HepG2 (cell line): ENCODE measurements around the gene KLF6. TPM values are rescaled to one million over a fixed set of nuclear protein-coding genes. Genes with fewer than 3 reads are reported as not detected.

Experiments
- BRD4 ChIP-seq: sonication (generic); formaldehyde crosslinking; IDR thresholded peaks from 2 replicates; pipeline ENCODE4 v1.4.0; 2020; ENCODE audit warnings: missing genetic modification reagents
- ESRRA ChIP-seq: sonication (generic); formaldehyde crosslinking; IDR thresholded peaks from 2 replicates; pipeline ENCODE4 v1.5.1; 2020; ENCODE audit warnings: mild to moderate bottlenecking, low read depth, missing genetic modification reagents
- FOXP1 ChIP-seq, 2 experiments: fragments of 450-650 bp in 1 of 2; IDR thresholded peaks; 2 replicates each; pipeline ENCODE4 v1.6.1; 2017 to 2018; ENCODE audit warnings: antibody characterized with exemption in 1 of 2
- KAT7 ChIP-seq: IDR thresholded peaks from 2 replicates; pipeline ENCODE4 v1.6.1; 2018; ENCODE audit warnings: borderline replicate concordance, missing compliant biosample characterization
- KLF12 ChIP-seq: sonication (generic); formaldehyde crosslinking; IDR thresholded peaks from 2 replicates; pipeline ENCODE4 v1.4.0; 2020; ENCODE audit warnings: missing genetic modification reagents, borderline replicate concordance
- NFE2 ChIP-seq: sonication (generic); formaldehyde crosslinking; IDR thresholded peaks from 2 replicates; pipeline ENCODE4 v1.4.0; 2020; ENCODE audit warnings: missing genetic modification reagents
- NR2C2 ChIP-seq: sonication (generic); formaldehyde crosslinking; IDR thresholded peaks from 2 replicates; pipeline ENCODE4 v1.4.0; 2020; ENCODE audit warnings: missing genetic modification reagents, mild to moderate bottlenecking, moderate library complexity, borderline replicate concordance
- PITX1 ChIP-seq: sonication (generic); formaldehyde crosslinking; IDR thresholded peaks from 2 replicates; pipeline ENCODE4 v1.5.1; 2020; ENCODE audit warnings: mild to moderate bottlenecking, missing genetic modification reagents
- PLRG1 ChIP-seq: fragments of 450-650 bp; conservative IDR thresholded peaks from 2 replicates; pipeline ENCODE4 v1.6.1; 2016
- RCOR2 ChIP-seq: IDR thresholded peaks from 2 replicates; pipeline ENCODE4 v1.6.1; 2016; ENCODE audit warnings: missing biosample characterization, missing genetic modification reagents
- SALL1 ChIP-seq: sonication (generic); formaldehyde crosslinking; IDR thresholded peaks from 2 replicates; pipeline ENCODE4 v1.8.0; 2022; ENCODE audit warnings: mild to moderate bottlenecking, missing genetic modification reagents
- SMARCC2 ChIP-seq: fragments of 450-650 bp; IDR thresholded peaks from 2 replicates; pipeline ENCODE4 v1.6.1; 2017; ENCODE audit warnings: antibody characterized with exemption, mild to moderate bottlenecking
- SRF ChIP-seq: IDR thresholded peaks from 2 replicates; pipeline ENCODE4 v1.6.1; 2011; ENCODE audit warnings: mild to moderate bottlenecking, low read depth, low read length, moderate library complexity
- SRY ChIP-seq: sonication (generic); formaldehyde crosslinking; IDR thresholded peaks from 2 replicates; pipeline ENCODE4 v1.8.0; 2022; ENCODE audit warnings: mild to moderate bottlenecking, missing genetic modification reagents
- TBP ChIP-seq: sonication (generic); formaldehyde crosslinking; IDR thresholded peaks from 2 replicates; pipeline ENCODE4 v1.5.0; 2020; ENCODE audit warnings: missing genetic modification reagents
- ZBTB3 ChIP-seq: sonication (generic); formaldehyde crosslinking; IDR thresholded peaks from 2 replicates; pipeline ENCODE4 v1.4.0; 2020; ENCODE audit warnings: low read depth, mild to moderate bottlenecking, moderate library complexity, missing genetic modification reagents, borderline replicate concordance
- ZKSCAN1 ChIP-seq: fragments of 150-350 bp; IDR thresholded peaks from 2 replicates; pipeline ENCODE4 v1.6.1; 2014; ENCODE audit warnings: low read length
- ZMYM3 ChIP-seq: sonication (generic); formaldehyde crosslinking; IDR thresholded peaks from 2 replicates; pipeline ENCODE4 v1.5.1; 2020; ENCODE audit warnings: mild to moderate bottlenecking, missing genetic modification reagents
- ZNF10 ChIP-seq: sonication (generic); formaldehyde crosslinking; IDR thresholded peaks from 2 replicates; pipeline ENCODE4 v1.4.0; 2020; ENCODE audit warnings: mild to moderate bottlenecking, low read depth, missing genetic modification reagents, borderline replicate concordance
- ZNF234 ChIP-seq: sonication (generic); formaldehyde crosslinking; conservative IDR thresholded peaks from 2 replicates; pipeline ENCODE4 v1.5.1; 2020; ENCODE audit warnings: mild to moderate bottlenecking, missing genetic modification reagents
- ZNF24 ChIP-seq: fragments of 450-650 bp; IDR thresholded peaks from 2 replicates; pipeline ENCODE4 v1.6.1; 2017; ENCODE audit warnings: antibody characterized with exemption, mild to moderate bottlenecking
- ZNF354B ChIP-seq: sonication (generic); formaldehyde crosslinking; IDR thresholded peaks from 2 replicates; pipeline ENCODE4 v1.8.0; 2022; ENCODE audit warnings: mild to moderate bottlenecking, missing genetic modification reagents
- ZNF451 ChIP-seq: sonication (generic); formaldehyde crosslinking; IDR thresholded peaks from 2 replicates; pipeline ENCODE4 v1.5.0; 2020; ENCODE audit warnings: mild to moderate bottlenecking, missing genetic modification reagents
- ZNF556 ChIP-seq: sonication (generic); formaldehyde crosslinking; IDR thresholded peaks from 2 replicates; pipeline ENCODE4 v1.4.0; 2020; ENCODE audit warnings: mild to moderate bottlenecking, missing genetic modification reagents, borderline replicate concordance
- ZNF562 ChIP-seq: sonication (generic); formaldehyde crosslinking; IDR thresholded peaks from 2 replicates; pipeline ENCODE4 v1.8.0; 2022; ENCODE audit warnings: missing genetic modification reagents, borderline replicate concordance
- ZNF564 ChIP-seq: sonication (generic); formaldehyde crosslinking; IDR thresholded peaks from 2 replicates; pipeline ENCODE4 v1.8.1; 2023; ENCODE audit warnings: mild to moderate bottlenecking, missing genetic modification reagents
- ZNF75D ChIP-seq: sonication (generic); formaldehyde crosslinking; IDR thresholded peaks from 2 replicates; pipeline ENCODE4 v1.8.1; 2023; ENCODE audit warnings: missing genetic modification reagents, mild to moderate bottlenecking, borderline replicate concordance
- ZNF781 ChIP-seq: sonication (generic); formaldehyde crosslinking; IDR thresholded peaks from 2 replicates; pipeline ENCODE4 v1.5.1; 2020; ENCODE audit warnings: borderline replicate concordance, mild to moderate bottlenecking, missing genetic modification reagents; ENCODE audit errors: not compliant biosample characterization
- polyA plus RNA-seq, 8 experiments: library from polyadenylated mRNA; depleted of rRNA in 3 of 8; stranded (reverse) in 7 of 8; unstranded in 1 of 8; fragments of >200 nt; fragmentation: Illumina TruSeq in 4 of 8; extraction: Trizol in 4 of 8; gene quantifications; 2 replicates each; pipeline versions ENCODE4 v1.2.1 to v1.2.3, GENCODE V29; 2011 to 2016; ENCODE audit warnings: low read depth in 4 of 8, missing spikeins in 1 of 8, mixed read lengths in 1 of 8; ENCODE audit not compliant: insufficient read depth in 1 of 8
- total RNA-seq, 5 experiments: library from RNA; depleted of rRNA; stranded (reverse); fragments of >200 nt; fragmentation: Illumina TruSeq; extraction: Trizol; gene quantifications; 2 replicates each; pipeline ENCODE4 v1.2.3, GENCODE V29; 2016; ENCODE audit warnings: low read depth in 1 of 5
- TF ChIP-seq, protein P1 (sequence below): sonication (generic); IDR thresholded peaks from 2 replicates; pipeline ENCODE4 v1.6.1; 2016; ENCODE audit warnings: low read depth, borderline replicate concordance
- TF ChIP-seq, protein P2 (sequence below): sonication (generic); formaldehyde crosslinking; conservative IDR thresholded peaks from 2 replicates; pipeline ENCODE4 v1.4.0; 2020; ENCODE audit warnings: missing genetic modification reagents

The KLF6 gene
- total and polyA plus RNA-seq, 2 of the 13 experiments (the other 11 are each of a cell fraction or from before 2014, with no cell fraction given), result 27.0 to 71.9 TPM

DNA sequence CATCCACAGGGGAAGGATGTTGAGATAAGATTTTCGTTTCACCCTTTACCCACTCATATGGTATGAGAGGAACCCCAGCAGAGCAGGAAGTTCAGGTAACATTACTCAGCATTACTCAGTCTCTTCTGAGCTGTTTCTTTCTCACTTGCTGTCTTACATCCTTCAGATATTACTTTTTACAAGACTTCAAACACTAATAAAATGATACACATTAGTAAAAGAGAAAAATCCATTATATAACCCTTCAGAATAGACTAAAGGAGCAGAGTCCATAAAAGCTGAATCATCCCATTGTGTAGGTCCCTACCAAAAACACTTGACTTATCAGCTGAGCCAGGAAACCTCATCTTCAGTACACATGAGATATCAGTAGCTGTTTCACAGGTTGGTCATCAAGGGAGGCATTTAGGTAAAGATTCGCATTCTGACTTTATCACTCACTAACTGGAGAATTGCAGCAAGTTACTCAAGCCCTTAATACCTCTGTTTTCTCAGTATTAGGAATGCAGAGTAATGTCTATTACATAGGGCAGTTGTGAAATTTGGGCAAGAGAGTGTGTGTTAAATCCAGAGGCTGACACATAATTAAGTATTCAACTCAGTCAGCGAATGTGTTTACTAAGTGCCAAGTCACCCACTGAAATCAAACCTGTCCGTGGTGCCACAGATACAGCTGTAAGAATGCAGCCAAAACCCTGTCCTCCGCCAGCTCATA is 44.7 kb downstream of the KLF6 start (continued):
- TF ChIP-seq NFE2 (CRISPR knock-in tag) (0 out of 2 replicates have a peak, but pooled peaks have one; percentile 47), ZNF24 (no peak), KLF12 (CRISPR knock-in tag) (no peak), NR2C2 (CRISPR knock-in tag) (peak; percentile 26; the same call in 1 of the 2 replicates), RCOR2 (CRISPR knock-in tag) (peak; percentile 82; the same call in 1 of the 2 replicates), SMARCC2 (no peak), ESRRA (CRISPR knock-in tag) (0 out of 2 replicates have a peak, but pooled peaks have one; percentile 30), ZNF354B (no peak), BRD4 (0 out of 2 replicates have a peak, but pooled peaks have one; percentile 22), ZNF562 (CRISPR knock-in tag) (no peak), ZKSCAN1 (no peak), ZMYM3 (CRISPR knock-in tag) (no peak; the same call in 1 of the 2 replicates), SRF (no peak), ZNF556 (no peak), ZNF234 (CRISPR knock-in tag) (no peak), SALL1 (peak; percentile 77; the same call in 1 of the 2 replicates), TBP (CRISPR knock-in tag) (no peak), ZBTB3 (CRISPR knock-in tag) (no peak), ZNF564 (CRISPR knock-in tag) (no peak), PLRG1 (no peak), ZNF10 (CRISPR knock-in tag) (no peak), FOXP1 (IDR thresholded peaks at IDR 0.05) (no peak), FOXP1 (CRISPR knock-in tag; IDR thresholded peaks at IDR 0.05) (peak; percentile 81), ZNF75D (CRISPR knock-in tag) (no peak), PITX1 (CRISPR knock-in tag) (0 out of 2 replicates have a peak, but pooled peaks have one; percentile 49), ZNF451 (no peak), KAT7 (CRISPR knock-in tag) (no peak), SRY (CRISPR knock-in tag) (no peak), ZNF781 (CRISPR knock-in tag) (no peak)
- TF ChIP-seq, protein P1, sequence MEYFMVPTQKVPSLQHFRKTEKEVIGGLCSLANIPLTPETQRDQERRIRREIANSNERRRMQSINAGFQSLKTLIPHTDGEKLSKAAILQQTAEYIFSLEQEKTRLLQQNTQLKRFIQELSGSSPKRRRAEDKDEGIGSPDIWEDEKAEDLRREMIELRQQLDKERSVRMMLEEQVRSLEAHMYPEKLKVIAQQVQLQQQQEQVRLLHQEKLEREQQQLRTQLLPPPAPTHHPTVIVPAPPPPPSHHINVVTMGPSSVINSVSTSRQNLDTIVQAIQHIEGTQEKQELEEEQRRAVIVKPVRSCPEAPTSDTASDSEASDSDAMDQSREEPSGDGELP, result peak; percentile 96
- TF ChIP-seq, protein P2, sequence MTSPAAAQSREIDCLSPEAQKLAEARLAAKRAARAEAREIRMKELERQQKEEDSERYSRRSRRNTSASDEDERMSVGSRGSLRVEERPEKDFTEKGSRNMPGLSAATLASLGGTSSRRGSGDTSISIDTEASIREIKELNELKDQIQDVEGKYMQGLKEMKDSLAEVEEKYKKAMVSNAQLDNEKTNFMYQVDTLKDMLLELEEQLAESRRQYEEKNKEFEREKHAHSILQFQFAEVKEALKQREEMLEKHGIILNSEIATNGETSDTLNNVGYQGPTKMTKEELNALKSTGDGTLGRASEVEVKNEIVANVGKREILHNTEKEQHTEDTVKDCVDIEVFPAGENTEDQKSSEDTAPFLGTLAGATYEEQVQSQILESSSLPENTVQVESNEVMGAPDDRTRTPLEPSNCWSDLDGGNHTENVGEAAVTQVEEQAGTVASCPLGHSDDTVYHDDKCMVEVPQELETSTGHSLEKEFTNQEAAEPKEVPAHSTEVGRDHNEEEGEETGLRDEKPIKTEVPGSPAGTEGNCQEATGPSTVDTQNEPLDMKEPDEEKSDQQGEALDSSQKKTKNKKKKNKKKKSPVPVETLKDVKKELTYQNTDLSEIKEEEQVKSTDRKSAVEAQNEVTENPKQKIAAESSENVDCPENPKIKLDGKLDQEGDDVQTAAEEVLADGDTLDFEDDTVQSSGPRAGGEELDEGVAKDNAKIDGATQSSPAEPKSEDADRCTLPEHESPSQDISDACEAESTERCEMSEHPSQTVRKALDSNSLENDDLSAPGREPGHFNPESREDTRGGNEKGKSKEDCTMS (CRISPR knock-in tag), result no peak
